NT2/D1 (cell line): ENCODE results near the gene CAMK2B.

Experiments used
- SUZ12 ChIP-seq: IDR thresholded peaks from 2 replicates; pipeline ENCODE4 v1.6.1; 2011; ENCODE audit not compliant: insufficient read length, insufficient read depth; ENCODE audit errors: extremely low read depth
- ZNF274 ChIP-seq: IDR thresholded peaks from 2 replicates; pipeline ENCODE4 v1.6.1; 2011; ENCODE audit warnings: mild to moderate bottlenecking, low read depth, low read length

- TF ChIP-seq ZNF274, result no peak
- TF ChIP-seq SUZ12, result no peak
Measured at GRCh38 chr7:44281811-44282600, 43.4 kb downstream of the CAMK2B start.
